HG02571 (cell line): ENCODE measurements around the gene PDIA6.
A peak's percentile ranks its signal among the peaks of the same experiment; 100 is the strongest.

Experiments
- ATAC-seq: cut with Tn5 transposase; IDR thresholded peaks from one replicate; pipeline ENCODE4 v1.9.1; 2021; ENCODE audit warnings: mild to moderate bottlenecking, moderate library complexity; ENCODE audit not compliant: unreplicated experiment

PDIA6 gene

GRCh38 chr2:10812362-10813162, at the start of gene PDIA6:
PDIA6 (minus strand) TSS chr2:10812785; CDS start chr2:10812696, 89 bp downstream.
- ATAC-seq, result peak; percentile 87

- ATAC-seq, result no peak
Observed at GRCh38 chr2:10862330-10862729, 49.7 kb upstream of the PDIA6 start.

- no peak for ATAC-seq
Observed at GRCh38 chr2:10861765-10862164, 49.2 kb upstream of the PDIA6 start.

GRCh38 chr2:10860814-10861325, 48.3 kb upstream of the PDIA6 start:
- no peak for ATAC-seq

GRCh38 chr2:10860081-10860813, 47.7 kb upstream of the PDIA6 start:
- no peak for ATAC-seq

GRCh38 chr2:10859278-10859677, 46.7 kb upstream of the PDIA6 start:
- no peak for ATAC-seq

- ATAC-seq, result no peak
Observed at GRCh38 chr2:10848541-10848940, 36.0 kb upstream of the PDIA6 start.

GRCh38 chr2:10847008-10847407, 34.4 kb upstream of the PDIA6 start:
- ATAC-seq, result no peak

GRCh38 chr2:10846110-10846861, 33.7 kb upstream of the PDIA6 start:
- no peak for ATAC-seq

GRCh38 chr2:10845640-10846039, 33.1 kb upstream of the PDIA6 start:
- ATAC-seq, result no peak

GRCh38 chr2:10844097-10844496, 31.5 kb upstream of the PDIA6 start:
- no peak for ATAC-seq

- no peak for ATAC-seq
Observed at GRCh38 chr2:10842506-10842905, 29.9 kb upstream of the PDIA6 start.

GRCh38 chr2:10841547-10842219, 29.1 kb upstream of the PDIA6 start:
- no peak for ATAC-seq

GRCh38 chr2:10839813-10840212, 27.2 kb upstream of the PDIA6 start:
- no peak for ATAC-seq

- no peak for ATAC-seq
Observed at GRCh38 chr2:10838734-10839133, 26.1 kb upstream of the PDIA6 start.

- ATAC-seq, result no peak
Observed at GRCh38 chr2:10837298-10838266, 25.0 kb upstream of the PDIA6 start.

GRCh38 chr2:10835052-10835970, 22.7 kb upstream of the PDIA6 start:
- no peak for ATAC-seq

GRCh38 chr2:10834068-10834655, 21.6 kb upstream of the PDIA6 start:
- ATAC-seq, result no peak
